ENCODE data around the gene C10orf90.

C10orf90 gene

DNA sequence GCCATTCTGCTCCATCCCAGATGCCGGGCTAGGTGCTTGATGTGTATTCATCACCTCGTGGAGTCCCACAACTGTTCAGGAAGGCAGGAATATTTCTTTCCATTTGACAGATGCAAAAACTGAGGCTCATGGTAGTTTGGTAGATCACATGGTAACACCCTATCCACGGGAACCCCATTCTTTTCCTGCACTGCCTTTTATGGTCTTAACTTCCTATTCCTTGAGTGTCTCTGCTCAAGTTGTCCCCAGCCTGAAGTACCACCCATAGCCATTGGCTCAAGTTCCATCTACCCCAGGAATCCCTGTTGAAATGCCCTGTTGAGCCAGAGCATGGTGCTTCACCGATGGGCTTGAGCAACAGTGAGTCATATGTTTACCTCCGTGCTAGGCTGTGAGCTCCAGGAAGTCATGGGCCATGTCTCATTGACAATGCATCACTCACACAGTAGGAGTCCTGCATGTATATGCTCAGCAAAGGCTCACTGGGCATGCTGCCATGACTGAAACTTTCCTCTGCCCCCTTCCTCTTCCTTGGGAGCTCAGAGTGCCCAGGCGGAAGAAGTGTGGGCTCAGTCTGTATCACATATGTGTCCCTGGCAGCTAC lies 210.5 kb downstream of the C10orf90 start:
- DNase-seq (ENCODE audit: low read depth): no peak

DNA sequence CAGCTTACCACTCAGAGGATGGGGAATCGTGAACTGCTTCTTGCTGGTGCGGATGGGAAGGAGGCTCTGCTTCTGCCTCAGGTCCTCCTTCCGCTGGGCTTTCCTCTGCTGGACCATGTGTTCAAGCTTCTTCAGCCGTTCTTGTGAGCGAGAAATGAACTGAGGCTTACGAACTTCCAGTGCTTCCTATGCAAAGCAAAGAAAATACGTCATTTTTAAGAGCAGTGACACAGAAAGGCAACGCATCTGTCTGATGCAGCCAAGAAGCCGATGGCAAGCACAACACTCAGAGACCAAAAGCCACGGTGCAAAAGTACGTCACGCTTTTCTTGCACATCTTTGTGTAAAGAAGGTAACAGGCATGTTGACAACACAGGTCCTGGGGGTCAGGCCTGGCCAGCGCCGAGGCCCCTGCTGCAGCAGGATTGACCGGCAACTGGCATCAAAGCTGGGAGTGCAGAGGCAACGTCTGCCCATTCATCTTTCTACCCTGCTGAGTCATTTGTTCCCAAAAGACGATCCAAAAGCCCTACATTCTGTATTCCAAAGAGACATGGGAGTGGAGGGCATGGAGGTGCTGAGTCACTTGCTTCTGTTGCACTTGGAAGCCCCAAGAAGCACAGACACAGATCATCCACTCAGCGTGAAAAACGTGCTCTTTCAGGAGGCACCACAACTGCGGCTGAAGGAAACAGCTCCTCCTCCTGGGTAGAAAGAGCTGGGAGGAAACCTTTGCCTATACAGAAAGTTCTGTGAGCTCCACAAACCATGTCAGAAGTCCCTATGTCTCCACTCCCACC lies 211.3 kb downstream of the C10orf90 start:
- DNase-seq (ENCODE audit: low read depth): no peak

DNA sequence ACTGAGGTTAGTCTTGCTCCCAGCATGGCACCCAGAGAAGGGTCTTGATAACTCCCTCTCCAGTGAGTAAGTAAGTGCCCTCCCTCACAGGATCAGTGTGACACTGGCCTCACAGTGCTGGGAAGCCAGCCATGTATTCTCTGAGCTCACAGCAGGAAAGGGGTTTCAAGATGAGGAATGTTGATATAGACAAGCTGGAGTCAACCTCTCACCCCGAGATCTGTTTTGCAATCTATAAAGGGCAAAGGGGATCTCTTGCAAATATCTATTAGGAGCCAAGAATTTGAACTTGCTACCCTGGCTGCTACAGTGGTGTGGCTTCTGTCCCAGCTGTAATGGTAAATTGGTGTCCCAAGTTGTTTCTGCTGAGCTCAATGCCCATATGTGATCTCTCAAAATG lies 212.0 kb downstream of the C10orf90 start:
- DNase-seq (ENCODE audit: low read depth): no peak

DNA sequence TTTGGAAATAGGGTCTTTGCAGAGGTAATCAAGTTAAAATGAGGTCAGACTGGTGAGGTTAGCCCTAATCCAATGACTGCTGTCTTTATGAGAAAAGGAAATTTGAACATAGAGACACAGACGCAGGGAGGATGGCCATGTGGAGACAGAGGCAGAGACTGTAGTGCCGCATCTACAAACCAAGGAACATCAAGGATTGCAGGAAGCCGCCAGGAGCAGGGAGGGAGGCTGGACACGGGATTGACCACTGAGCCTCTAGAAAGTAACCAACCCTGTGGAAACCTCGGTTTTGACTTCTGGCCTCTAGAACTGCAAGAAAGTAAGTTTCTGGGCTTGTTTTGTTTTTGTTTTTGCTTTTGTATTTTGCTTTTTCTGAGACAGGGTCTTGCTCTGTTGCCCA lies 213.9 kb downstream of the C10orf90 start:
- DNase-seq (ENCODE audit: low read depth): no peak

DNA sequence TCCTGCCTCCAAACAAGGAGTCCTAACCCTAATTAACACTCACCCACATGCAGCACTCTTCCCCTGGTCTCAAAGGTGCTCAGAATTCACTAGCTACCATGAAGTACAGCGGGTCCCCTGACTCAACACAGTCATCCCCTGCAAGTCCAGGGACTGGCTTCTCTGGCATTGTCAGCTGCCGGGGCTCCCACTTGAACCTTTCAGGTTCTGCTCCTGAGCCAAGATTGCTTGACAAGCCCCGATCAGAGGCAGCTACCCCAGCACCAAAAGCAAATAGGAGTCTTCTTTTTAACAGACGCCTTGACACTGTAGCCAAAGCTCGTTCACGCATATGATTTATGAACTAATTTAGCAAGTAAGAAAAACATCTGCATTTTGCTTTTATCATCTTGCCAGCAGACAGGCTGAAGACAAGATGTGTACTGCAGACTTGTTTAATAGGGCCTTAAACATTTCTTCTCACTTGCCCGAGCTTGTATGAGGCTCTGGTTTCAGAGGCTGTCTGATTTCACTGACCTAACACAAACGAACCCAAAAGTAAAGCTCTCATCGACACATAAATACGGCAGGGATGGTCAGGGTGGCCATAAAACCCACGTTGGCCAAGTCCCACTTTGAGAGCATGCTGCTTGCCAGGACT lies 214.6 kb downstream of the C10orf90 start:
- DNase-seq (ENCODE audit: low read depth): no peak

DNA sequence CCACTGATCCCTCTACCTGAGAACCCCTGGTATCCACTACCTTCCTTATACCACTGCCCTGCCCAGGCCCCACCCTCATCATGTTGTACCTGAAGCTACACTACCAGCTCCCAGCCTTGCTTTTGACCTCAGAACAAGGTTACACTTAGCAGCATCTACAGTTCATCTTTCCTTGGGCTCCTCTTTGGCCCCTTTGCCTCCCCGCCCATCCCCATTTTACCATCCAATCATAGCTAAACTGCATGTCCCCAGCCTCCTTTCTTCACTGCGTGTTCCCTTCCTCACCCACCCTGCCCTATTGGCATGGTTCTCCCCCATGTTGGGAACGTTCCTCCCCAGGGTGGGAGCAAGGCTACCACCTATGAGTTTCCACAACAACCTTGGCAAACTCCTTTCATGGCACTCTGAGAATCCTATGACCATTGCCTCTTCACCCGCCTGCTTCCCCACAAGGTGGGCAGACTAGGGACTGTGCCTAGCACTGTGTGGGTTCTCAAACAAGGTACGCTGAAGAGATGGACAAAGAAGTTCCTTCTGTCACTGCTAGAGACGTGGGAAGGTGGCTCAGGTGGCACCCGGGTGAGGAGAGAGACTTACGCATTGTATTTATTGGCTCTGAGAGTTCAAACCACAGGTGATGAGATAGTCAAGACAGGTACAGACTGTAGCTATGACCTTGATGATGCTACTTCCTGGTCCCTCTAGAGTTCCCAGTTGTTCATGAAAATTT lies 215.3 kb downstream of the C10orf90 start:
- DNase-seq (ENCODE audit: low read depth): no peak

DNA sequence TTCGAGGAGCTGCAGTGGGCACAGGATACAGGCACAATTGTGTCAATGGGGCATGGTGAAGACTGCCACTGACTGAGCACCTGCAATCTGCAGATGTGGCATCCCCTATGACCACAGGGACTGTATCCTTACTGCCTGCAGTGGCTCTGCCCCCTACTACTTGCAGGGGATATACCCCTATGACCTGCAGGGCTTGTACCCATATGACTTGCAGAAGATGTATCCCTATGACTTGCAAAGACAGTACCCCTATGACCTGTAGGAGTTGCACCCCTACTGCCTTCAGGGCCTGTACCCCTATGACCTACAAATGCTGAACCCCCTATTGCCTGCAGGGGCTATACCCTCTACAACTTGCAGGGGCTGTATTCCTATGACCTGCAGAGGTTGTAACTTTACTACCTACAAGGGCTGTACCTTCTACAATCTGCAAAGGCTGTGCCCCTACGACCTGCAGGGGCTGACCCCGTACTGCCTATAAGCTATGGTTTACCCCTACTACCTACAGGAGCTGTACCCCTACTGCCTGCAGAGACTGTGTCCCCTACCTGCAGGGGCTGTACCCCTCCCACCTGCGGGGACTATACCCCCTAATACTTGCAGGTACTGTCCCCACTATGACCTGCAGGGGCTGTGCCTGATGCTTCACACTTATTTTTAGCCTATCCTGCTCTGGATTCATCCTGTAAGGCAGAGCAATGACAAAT lies 216.3 kb downstream of the C10orf90 start:
- DNase-seq (ENCODE audit: low read depth): no peak

DNA sequence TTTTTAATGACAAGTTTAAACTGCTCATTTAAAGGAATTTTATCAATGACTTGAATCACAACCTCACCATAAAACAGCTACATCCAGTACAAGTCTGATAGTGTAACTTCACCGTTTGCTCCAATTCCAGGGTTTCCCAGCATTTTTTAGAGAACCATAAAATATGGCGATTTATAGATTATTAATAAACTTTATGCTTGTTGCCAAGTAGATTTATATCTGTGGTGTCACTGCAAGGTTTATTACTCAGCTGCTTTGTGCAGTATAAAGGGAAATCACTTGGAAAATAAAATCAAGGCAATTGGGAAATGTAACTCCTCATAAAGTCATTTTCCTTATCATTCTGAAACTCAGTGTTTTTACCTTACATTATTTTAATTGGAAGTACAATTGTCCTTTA lies 218.2 kb downstream of the C10orf90 start:
- DNase-seq (ENCODE audit: low read depth): no peak

DNA sequence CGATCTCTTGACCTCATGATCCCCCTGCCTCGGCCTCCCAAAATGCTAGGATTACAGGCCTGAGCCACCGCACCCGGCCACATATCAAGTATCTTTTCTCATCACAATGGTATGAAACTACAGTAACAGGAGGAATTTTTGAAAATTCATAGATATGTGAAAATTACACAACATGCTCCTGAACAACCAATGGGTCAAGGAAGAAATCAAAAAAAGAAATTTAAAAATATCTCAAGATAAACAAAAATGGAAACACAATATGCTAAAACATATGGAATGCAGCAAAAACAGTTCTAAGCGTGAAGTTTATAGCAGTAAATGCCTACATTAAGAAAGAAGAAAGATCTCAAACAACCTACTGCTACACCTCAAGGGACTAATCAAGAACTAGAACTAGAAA lies 222.4 kb downstream of the C10orf90 start:
- no peak for DNase-seq (ENCODE audit: low read depth)

DNA sequence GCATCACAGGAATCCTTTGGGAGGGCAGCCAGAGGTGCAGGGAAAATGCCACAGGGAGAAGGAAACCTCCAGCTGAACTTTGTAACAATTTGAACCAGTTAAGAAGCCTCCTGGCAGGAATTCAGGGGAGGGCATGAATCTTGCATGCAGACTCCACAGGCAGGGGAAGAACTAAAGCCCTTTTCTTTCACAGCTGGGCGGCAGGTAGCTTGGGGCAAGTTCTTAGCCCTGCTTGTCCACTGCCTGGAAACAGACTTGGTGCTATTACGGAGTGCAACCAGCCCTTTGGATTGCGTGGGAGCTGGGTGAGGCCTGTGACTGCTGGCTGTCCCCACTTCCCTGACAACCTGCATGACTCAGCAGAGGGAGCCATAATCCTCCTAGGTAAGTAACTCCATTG lies 230.6 kb downstream of the C10orf90 start:
- no peak for DNase-seq (ENCODE audit: low read depth)

DNA sequence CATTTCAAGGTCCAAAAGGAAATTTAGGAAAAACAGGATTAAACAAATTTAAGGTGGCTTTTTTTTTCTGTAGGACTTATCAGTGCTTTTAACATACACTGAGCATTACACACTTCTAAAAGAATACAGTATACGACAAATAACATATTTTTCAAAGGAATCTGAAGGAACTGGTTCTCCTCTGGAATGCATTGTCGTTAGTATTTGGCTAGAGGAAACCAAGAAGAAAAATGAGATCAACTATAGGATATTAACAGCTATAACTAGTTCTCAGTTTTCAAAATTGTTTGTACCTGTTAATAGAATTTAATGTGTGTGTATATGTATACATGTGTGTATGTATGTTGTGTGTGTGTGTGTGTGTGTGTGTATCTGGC lies 232.1 kb downstream of the C10orf90 start:
- DNase-seq (ENCODE audit: low read depth): no peak

DNA sequence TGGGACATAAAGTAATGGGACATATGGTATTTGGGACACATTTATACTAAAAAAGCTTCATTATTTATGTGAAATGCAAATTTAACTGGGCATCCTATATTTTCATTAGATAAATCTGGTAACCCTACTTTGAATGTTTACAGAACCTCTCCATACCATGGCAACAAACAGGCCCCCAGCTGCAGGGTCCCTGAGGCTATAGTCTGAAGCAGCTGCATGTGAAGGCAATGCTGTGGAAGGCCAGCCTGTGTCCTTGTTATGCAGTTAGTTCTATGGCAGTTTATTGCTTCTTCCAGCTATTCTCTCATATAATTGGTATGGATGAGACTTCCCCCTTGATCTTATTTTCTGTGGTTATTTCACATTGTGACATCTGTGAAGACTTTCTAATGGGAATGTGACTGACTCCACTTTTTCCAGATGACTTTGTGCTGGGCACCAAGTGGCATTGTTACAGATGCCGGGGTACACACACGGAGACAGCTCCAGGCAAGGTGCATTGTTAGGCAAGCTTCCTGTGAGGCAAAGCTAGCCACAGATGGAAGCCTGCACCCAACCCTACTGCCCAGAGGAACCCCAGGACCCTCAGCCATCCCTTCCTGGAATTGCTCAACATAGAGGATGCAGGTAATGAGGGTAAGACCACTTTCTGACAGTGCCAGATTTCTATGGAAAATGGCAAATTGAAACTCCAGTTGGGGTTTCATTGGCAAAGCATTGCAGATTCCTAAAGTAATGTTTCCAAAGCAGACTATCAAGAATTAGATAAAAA lies 232.7 kb downstream of the C10orf90 start:
- no peak for DNase-seq (ENCODE audit: low read depth)

DNA sequence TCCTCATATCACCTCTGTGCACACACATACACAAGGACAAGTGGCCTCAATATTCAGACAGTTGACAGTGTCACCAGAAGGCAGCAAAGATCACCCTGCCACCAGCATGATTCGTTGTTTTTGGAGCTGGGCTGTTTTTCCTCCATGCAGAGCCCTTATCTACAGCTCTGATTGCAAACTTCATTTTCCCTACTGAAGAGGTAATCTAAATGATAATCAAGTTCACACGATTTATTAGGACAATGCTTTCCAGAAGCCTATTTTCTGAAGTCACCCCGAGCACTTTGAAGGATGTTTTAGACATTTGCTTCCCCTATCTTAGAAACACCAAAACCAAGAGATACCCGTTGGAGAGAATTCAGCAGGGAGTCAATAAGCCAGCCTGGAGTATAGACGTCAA lies 236.3 kb downstream of the C10orf90 start:
- no peak for DNase-seq (ENCODE audit: low read depth)

DNA sequence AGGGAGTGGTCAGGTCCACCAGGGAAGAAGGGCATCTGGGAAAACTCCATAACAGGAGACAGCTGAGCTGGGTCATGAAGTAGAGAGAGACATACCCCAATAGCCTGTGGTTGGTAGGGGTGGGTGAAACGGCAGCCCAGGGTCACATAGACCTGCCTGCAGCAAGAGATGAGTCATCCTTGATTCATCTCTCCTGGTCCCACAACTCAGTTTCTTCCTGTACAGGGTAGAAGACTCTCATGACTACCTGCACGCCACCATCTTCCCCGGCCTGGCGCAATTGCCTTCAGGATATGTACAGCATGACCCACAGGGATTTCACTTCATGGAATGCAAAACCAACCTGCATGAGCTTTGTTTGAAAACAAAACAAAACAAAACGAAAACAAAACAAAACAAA lies 237.1 kb downstream of the C10orf90 start:
- DNase-seq (ENCODE audit: low read depth): no peak

DNA sequence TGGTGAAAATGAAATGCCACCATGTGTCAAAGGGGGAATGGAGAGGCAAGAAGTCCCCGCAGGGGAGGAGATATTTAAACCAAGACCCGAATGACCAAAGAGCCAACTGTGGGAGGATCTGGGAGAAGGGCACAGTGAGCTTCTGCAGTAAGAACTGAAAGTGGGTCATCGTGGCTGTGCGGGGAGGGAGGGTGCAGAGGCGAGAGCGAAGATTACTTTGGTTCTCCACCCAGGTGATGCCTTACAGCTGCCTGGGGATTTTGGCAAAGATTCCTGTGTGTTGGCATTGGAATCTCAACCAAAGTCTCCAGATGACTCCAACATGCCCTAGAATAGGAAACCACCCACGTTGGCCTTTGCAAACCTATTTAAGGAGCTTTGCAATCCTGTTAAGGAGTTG lies 238.0 kb downstream of the C10orf90 start:
- no peak for DNase-seq (ENCODE audit: low read depth)

DNA sequence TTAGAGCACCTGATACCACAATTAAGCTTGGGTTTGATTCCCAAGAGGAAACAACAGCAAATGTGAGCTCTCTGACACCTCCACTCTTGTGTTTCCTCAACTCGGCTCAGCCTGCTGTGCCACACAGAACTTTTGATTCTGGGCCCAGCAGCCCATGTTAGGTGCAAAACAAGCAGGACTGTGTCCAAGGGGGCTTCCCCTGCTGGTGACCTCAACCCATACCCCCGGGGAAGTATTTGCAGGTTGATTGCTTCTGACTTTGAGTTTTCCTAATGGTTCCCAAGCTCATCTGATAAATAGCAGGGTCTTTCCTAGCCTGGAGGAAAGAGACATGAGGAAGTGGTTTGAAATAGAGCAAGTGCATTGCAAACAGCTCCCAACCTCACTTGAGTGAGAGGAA lies 238.7 kb downstream of the C10orf90 start:
- no peak for DNase-seq (ENCODE audit: low read depth)

DNA sequence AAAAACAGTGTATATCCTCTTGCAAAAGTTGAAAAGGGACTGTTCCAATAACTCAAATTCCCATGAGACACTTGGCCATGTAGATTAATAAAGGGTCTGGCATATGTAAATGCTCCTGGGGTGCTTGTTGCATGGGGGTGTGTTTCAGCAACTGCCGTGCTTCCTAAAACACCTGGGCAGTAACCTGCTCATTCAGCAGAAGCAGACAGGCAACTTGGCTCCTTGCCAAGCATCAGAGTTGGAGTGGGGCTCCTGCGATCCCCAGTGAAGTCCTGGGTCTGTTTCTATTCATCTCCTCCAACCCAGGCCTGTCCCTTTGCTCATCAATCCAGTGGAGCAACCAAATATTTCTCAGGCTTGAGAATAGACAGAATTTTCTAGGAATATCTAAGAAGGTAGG lies 240.0 kb downstream of the C10orf90 start:
- DNase-seq (ENCODE audit: low read depth): no peak

DNA sequence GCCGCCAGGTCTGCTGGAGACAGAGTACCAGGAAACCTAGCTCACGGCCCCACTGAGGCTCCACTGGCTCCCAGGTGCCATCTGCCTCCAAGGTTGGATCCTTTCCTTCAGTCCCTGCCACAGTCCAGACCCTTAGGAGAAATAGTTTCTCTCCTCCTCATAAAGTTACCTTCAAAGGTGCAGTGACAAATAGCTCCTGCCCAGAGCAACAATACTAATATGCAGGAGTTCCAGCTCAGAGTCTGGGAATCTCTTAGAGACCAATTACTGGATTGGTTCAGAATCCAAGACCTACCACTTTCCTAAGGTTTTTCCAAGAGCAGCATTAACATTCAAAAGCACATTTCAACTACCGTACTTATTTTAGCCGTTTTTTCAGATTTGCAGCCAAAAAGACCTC lies 241.2 kb downstream of the C10orf90 start:
- DNase-seq (ENCODE audit: low read depth): no peak

DNA sequence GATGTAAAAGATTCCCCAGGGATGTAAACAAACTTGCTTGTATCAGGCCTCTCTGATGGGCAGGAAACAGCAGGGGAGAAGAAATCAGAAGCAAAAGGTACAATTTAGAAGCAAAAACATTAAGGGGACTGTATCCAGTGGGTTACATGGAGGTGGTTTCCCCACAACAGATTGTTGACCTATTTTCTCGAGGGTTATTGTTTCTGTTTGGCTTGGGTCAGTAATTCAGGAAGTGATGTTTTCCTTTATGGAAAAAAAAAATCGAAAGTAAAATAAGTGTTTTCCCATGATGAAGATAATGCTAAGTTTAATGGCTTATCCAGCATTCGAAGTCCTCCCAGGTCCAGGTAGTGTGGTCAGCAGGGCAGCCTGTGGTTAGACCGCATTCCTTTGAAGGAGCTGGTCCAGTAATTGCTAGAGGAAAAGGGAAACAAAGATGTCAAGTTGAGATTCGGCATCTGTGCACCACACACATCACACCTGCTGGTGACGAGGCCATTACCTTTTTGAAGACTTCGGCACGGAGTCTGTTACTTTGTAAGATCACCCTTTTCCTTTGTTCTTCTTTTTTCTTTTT lies 244.9 kb downstream of the C10orf90 start:
- DNase-seq (ENCODE audit: low read depth): no peak

DNA sequence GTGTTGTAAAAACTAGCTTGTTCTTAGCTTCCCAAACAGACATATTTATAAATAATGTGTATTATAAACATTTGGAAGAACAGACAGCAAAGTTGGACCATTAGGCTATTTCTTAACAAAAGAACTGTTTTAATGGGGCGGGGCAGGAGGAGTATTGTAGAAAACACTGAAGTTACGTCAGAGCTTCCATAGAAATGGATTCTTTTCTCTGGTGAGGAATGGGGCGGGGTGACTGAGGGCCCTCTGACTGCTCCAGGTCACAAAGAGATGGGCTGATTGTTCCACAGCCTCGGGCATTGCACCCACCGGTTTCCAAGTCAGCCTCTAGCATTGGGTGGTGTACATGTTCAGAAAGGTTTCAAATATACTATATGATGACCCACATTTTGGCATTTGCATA lies 245.5 kb downstream of the C10orf90 start:
- no peak for DNase-seq (ENCODE audit: low read depth)

All from stimulated activated CD8-positive, alpha-beta memory T cell treated with anti-CD3 and anti-CD28 coated beads, Interleukin-12 subunit alpha, Interleukin-12 subunit beta, amount 100 ng/mL, for 1 hour (primary cell).